ENCODE data around the gene ELMO1.

DNA sequence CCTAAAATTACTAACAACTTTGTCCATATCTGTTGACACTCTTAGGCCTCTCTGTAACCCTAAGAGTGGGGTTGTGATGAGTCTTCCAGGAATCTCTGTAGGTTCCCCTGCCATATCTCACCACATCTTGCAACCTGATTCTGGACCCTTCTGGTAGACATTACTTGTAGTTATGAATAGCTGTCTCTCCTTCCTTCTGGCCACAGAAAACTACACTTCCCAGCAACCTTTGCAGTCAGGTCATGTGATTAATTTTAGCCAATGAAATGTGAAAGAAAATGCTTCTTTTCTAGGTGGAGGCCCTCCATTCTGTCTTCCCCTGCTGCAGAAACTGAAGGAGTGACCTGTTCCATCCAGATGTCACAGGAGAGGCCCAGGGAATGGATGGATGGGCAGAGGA lies 576.8 kb downstream of the ELMO1 start:
- TF ChIP-seq, protein P1, sequence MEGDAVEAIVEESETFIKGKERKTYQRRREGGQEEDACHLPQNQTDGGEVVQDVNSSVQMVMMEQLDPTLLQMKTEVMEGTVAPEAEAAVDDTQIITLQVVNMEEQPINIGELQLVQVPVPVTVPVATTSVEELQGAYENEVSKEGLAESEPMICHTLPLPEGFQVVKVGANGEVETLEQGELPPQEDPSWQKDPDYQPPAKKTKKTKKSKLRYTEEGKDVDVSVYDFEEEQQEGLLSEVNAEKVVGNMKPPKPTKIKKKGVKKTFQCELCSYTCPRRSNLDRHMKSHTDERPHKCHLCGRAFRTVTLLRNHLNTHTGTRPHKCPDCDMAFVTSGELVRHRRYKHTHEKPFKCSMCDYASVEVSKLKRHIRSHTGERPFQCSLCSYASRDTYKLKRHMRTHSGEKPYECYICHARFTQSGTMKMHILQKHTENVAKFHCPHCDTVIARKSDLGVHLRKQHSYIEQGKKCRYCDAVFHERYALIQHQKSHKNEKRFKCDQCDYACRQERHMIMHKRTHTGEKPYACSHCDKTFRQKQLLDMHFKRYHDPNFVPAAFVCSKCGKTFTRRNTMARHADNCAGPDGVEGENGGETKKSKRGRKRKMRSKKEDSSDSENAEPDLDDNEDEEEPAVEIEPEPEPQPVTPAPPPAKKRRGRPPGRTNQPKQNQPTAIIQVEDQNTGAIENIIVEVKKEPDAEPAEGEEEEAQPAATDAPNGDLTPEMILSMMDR (IDR thresholded peaks at IDR 0.05 in 2 of 3, conservative IDR thresholded peaks at IDR 0.05 in 1 of 3; ENCODE audit: control insufficient read depth in 2 of 3, extremely low read depth in 1 of 3, insufficient read depth in 1 of 3, low read depth in 3 of 3, low read length in 3 of 3): no peak
- TF ChIP-seq, protein P2, sequence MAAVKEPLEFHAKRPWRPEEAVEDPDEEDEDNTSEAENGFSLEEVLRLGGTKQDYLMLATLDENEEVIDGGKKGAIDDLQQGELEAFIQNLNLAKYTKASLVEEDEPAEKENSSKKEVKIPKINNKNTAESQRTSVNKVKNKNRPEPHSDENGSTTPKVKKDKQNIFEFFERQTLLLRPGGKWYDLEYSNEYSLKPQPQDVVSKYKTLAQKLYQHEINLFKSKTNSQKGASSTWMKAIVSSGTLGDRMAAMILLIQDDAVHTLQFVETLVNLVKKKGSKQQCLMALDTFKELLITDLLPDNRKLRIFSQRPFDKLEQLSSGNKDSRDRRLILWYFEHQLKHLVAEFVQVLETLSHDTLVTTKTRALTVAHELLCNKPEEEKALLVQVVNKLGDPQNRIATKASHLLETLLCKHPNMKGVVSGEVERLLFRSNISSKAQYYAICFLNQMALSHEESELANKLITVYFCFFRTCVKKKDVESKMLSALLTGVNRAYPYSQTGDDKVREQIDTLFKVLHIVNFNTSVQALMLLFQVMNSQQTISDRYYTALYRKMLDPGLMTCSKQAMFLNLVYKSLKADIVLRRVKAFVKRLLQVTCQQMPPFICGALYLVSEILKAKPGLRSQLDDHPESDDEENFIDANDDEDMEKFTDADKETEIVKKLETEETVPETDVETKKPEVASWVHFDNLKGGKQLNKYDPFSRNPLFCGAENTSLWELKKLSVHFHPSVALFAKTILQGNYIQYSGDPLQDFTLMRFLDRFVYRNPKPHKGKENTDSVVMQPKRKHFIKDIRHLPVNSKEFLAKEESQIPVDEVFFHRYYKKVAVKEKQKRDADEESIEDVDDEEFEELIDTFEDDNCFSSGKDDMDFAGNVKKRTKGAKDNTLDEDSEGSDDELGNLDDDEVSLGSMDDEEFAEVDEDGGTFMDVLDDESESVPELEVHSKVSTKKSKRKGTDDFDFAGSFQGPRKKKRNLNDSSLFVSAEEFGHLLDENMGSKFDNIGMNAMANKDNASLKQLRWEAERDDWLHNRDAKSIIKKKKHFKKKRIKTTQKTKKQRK (IDR thresholded peaks at IDR 0.05; ENCODE audit: low read depth, low read length): no peak
- TF ChIP-seq, protein P3, sequence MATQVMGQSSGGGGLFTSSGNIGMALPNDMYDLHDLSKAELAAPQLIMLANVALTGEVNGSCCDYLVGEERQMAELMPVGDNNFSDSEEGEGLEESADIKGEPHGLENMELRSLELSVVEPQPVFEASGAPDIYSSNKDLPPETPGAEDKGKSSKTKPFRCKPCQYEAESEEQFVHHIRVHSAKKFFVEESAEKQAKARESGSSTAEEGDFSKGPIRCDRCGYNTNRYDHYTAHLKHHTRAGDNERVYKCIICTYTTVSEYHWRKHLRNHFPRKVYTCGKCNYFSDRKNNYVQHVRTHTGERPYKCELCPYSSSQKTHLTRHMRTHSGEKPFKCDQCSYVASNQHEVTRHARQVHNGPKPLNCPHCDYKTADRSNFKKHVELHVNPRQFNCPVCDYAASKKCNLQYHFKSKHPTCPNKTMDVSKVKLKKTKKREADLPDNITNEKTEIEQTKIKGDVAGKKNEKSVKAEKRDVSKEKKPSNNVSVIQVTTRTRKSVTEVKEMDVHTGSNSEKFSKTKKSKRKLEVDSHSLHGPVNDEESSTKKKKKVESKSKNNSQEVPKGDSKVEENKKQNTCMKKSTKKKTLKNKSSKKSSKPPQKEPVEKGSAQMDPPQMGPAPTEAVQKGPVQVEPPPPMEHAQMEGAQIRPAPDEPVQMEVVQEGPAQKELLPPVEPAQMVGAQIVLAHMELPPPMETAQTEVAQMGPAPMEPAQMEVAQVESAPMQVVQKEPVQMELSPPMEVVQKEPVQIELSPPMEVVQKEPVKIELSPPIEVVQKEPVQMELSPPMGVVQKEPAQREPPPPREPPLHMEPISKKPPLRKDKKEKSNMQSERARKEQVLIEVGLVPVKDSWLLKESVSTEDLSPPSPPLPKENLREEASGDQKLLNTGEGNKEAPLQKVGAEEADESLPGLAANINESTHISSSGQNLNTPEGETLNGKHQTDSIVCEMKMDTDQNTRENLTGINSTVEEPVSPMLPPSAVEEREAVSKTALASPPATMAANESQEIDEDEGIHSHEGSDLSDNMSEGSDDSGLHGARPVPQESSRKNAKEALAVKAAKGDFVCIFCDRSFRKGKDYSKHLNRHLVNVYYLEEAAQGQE (IDR thresholded peaks at IDR 0.05; ENCODE audit: low read depth, low read length): no peak
- TF ChIP-seq, protein P4, sequence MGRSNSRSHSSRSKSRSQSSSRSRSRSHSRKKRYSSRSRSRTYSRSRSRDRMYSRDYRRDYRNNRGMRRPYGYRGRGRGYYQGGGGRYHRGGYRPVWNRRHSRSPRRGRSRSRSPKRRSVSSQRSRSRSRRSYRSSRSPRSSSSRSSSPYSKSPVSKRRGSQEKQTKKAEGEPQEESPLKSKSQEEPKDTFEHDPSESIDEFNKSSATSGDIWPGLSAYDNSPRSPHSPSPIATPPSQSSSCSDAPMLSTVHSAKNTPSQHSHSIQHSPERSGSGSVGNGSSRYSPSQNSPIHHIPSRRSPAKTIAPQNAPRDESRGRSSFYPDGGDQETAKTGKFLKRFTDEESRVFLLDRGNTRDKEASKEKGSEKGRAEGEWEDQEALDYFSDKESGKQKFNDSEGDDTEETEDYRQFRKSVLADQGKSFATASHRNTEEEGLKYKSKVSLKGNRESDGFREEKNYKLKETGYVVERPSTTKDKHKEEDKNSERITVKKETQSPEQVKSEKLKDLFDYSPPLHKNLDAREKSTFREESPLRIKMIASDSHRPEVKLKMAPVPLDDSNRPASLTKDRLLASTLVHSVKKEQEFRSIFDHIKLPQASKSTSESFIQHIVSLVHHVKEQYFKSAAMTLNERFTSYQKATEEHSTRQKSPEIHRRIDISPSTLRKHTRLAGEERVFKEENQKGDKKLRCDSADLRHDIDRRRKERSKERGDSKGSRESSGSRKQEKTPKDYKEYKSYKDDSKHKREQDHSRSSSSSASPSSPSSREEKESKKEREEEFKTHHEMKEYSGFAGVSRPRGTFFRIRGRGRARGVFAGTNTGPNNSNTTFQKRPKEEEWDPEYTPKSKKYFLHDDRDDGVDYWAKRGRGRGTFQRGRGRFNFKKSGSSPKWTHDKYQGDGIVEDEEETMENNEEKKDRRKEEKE (IDR thresholded peaks at IDR 0.05): no peak
- TF ChIP-seq HCFC1 (IDR thresholded peaks at IDR 0.05; ENCODE audit: low read length) (peak; percentile 68), EED (IDR thresholded peaks at IDR 0.05; ENCODE audit: low read depth) (no peak), WRNIP1 (IDR thresholded peaks at IDR 0.05; ENCODE audit: borderline replicate concordance, low read depth, low read length) (no peak), TAF1 (IDR thresholded peaks at IDR 0.05; ENCODE audit: borderline replicate concordance, low read depth, low read length) (no peak), BMI1 (IDR thresholded peaks at IDR 0.05; ENCODE audit: borderline replicate concordance) (no peak), IKZF2 (IDR thresholded peaks at IDR 0.05) (no peak), CEBPB (IDR thresholded peaks at IDR 0.05; ENCODE audit: borderline replicate concordance in 1 of 2, low read depth in 2 of 2, low read length in 2 of 2) (no peak), JUNB (IDR thresholded peaks at IDR 0.05) (no peak), RAD21 (IDR thresholded peaks at IDR 0.05; ENCODE audit: insufficient read depth, low read depth, low read length) (no peak)
- TF ChIP-seq, protein P5, sequence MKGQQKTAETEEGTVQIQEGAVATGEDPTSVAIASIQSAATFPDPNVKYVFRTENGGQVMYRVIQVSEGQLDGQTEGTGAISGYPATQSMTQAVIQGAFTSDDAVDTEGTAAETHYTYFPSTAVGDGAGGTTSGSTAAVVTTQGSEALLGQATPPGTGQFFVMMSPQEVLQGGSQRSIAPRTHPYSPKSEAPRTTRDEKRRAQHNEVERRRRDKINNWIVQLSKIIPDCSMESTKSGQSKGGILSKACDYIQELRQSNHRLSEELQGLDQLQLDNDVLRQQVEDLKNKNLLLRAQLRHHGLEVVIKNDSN (IDR thresholded peaks at IDR 0.05; ENCODE audit: borderline replicate concordance, extremely low read length, insufficient read depth, low read depth, low read length): no peak

Measured in GM12878 (cell line).